Astrocyte of the cerebellum (primary cell): ENCODE measurements around the gene GSG1L.

Experiments
- DNase-seq: peaks from one replicate; pipeline ENCODE4 v3.0.0-alpha.2; 2011; ENCODE audit warnings: low read depth
- H3K4me3 ChIP-seq: 2 replicates; pipeline ENCODE4 v1.5.1; 2011; ENCODE audit warnings: mild to moderate bottlenecking, low read depth, low read length, moderate library complexity
- in situ Hi-C: cut with HindIII; loops from 2 replicates; pipeline ENCODE4 v1.10.0; 2017; ENCODE audit warnings: low sequenced_read_pairs
- TF ChIP-seq, protein P1 (sequence below): IDR thresholded peaks from 2 replicates; pipeline ENCODE4 v1.5.1; 2012; ENCODE audit warnings: low read length, low read depth, moderate library complexity, mild to moderate bottlenecking; ENCODE audit errors: missing control alignments

GSG1L gene

DNA sequence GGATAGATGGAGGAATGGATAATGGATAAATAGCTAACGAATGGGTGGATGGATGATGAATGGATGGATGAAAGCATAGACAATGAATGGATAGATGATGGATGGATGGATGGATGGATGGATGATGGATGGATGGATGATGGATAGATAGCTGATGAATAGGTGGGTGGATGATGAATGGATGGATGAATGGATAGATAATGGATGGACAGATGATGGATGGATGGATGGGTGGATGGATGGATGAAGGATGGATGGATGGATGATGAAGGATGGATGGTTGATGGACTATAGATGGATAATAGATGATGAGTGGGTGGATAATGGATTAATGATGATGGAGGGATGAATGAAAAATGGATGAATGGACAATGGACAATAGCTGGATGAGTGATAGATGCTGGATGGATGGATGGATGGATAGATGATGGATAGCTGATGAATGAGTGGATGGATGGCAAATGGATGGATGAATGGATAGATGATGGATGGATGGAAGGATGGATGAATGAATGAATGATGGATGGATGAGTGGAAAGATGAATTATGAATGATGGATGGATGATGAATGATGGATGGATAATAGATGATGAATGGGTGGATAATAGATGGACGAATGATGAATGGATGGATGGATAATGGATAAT lies 273.8 kb downstream of the GSG1L start:
- in situ Hi-C loops = no loop called here
- H3K4me3 ChIP-seq = no peak overlapping the region
- TF ChIP-seq, protein P1, sequence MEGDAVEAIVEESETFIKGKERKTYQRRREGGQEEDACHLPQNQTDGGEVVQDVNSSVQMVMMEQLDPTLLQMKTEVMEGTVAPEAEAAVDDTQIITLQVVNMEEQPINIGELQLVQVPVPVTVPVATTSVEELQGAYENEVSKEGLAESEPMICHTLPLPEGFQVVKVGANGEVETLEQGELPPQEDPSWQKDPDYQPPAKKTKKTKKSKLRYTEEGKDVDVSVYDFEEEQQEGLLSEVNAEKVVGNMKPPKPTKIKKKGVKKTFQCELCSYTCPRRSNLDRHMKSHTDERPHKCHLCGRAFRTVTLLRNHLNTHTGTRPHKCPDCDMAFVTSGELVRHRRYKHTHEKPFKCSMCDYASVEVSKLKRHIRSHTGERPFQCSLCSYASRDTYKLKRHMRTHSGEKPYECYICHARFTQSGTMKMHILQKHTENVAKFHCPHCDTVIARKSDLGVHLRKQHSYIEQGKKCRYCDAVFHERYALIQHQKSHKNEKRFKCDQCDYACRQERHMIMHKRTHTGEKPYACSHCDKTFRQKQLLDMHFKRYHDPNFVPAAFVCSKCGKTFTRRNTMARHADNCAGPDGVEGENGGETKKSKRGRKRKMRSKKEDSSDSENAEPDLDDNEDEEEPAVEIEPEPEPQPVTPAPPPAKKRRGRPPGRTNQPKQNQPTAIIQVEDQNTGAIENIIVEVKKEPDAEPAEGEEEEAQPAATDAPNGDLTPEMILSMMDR = no peak
- DNase-seq = no peak

DNA sequence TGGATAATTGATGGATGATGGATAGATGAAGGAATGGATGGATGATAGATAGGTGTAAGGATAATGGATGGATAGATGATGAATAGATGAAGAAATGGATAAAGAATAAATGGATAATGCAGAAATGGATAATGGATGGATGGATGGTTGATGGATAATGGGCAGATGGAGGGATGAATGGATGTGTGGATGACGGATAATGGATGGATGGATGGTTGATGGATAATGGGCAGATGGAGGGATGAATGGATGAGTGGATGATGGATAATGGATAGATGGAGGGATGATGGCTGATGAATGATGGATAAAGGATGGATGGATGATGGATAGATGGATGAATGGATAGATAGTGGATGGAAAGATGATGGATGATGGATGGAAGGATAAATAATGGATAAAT lies 274.4 kb downstream of the GSG1L start:
- in situ Hi-C loops = no loop called here
- TF ChIP-seq, protein P1 = no peak
- H3K4me3 ChIP-seq = no peak overlapping the region
- no peak for DNase-seq

DNA sequence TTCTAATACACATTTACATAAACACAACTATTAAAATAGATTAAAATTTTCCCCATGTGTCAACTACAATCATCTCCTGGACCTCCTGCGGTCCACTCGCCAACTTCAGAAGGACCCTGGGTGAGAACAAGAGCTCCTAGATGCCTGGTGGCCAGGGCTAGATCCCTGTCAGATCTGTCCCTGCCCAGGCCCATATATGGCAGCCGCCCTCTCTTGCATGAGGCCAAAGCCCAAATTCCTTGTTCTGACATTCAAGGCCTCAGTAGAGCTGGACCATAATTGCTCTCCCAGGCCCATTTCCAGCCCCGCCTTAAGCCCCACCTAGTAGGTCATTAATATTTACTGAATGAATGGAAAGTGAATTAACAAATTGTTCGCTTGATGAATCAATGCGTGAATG lies 275.8 kb downstream of the GSG1L start:
- TF ChIP-seq, protein P1 = no peak
- no peak overlapping the region for H3K4me3 ChIP-seq
- in situ Hi-C loops = no loop called here
- DNase-seq = no peak

DNA sequence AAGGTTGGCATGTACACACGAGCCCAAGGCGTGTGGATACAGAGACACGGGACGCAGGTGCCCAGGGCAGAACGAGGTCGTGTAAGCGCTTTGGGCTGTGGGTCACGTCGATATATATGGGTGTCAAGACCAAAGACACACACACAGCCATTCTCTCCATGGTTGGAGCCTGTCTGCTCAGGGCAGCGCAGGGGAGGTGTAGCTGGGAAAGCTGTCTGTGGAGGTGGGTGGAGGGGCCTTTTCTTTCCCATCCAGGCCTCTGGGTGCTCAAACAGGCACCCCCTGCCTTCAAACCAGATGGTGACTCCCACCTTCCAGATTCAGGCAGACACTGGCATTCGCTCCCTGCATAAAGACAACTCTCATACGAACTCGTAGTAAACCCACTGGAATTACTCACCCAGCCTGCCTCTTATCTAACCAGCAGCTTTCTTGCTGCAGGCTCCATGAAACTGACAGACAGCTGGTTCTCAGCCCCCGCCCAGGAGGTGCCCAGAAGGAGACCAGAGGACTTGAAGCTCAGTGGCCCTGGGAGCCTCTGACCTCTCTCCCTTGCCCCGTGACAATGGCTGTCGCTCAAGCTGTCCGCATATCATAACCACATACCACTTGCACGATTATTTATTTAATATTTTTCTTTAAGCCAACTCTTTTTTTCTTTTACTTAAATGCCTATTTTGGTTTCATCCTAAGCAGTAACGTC lies 276.4 kb downstream of the GSG1L start:
- H3K4me3 ChIP-seq = no peak overlapping the region
- in situ Hi-C loops = no loop called here
- TF ChIP-seq, protein P1 = no peak
- DNase-seq = no peak

DNA sequence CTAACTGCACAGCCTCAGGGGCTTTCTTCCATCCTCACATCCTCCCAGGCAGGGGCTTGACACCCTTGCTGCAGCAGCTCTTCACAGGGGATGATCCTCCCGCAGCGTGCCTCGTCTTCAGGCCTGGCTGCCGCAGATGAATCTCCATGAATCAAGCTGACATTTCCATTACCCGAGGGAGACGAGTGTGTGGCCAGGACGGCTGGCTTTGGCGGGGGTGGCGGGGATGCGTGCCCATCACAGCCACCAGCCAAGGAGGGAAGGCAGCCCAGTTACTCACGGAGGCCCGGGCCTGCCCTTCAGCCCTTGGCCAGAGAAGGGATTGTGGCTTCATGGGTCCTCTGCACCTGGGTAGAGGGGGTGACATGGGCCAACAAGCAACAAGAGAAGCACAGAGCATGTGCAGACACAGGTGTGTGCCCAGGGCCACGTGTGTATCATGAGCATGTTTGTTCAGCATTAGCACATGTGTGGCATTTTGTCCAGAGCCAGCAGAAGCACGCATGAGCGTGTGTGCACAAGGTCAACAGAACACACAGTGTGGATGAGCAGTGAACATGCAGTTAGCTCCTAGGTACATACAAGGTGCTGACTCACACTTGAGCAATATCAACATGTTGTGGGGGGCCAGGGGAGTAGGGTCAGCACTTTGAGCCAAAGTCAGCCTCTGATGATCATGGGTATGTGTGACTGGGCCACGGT lies 277.1 kb downstream of the GSG1L start:
- no peak for DNase-seq
- H3K4me3 ChIP-seq = no peak overlapping the region
- TF ChIP-seq, protein P1 = no peak
- in situ Hi-C loops = no loop called here

DNA sequence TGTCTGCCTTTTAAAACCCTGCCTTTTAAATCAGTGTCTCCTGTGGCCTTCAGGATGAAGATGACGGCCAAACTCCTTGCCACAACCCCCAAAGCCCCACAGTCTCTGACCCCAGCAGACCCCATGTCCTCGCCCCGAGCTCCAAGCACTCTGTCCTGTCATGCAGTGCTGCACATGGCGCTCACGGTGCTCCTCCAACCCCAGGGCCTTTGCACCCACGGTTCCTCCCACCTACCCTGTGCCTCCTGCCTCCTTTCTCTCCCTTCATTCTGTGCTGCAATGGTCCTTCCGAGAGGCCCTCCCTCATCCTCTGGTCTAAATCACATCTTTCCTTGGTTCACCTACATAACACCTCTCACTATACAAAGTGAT lies 278.2 kb downstream of the GSG1L start:
- no peak for DNase-seq
- in situ Hi-C loops = no loop called here
- TF ChIP-seq, protein P1 = no peak
- H3K4me3 ChIP-seq = no peak overlapping the region
